Ascending aorta (tissue), 2 donors: ENCODE results near the gene SLC9A8. TPM values are rescaled to one million over a fixed set of nuclear protein-coding genes. Genes with fewer than 3 reads are reported as not detected.
"Not testable (repeated sequence)": the region's sequence is repeated elsewhere in the genome, so short reads cannot be mapped to it uniquely, and the experiment has no call there.

Experiments
- DNase-seq, 2 donors: peaks; one replicate each; pipeline ENCODE4 v3.0.0-alpha.2; 2019; ENCODE audit warnings: low spot score in 2 of 2
- H3K27ac ChIP-seq, 2 donors: fragments of 200-600 bp; sonication (generic); one replicate each; pipeline ENCODE4 v1.5.1; 2016 to 2017; ENCODE audit warnings: mild to moderate bottlenecking in 1 of 2
- H3K27me3 ChIP-seq: fragments of 200-600 bp; sonication (generic); one replicate; pipeline ENCODE4 v1.5.1; 2017
- H3K36me3 ChIP-seq, 2 donors: fragments of 200-600 bp; sonication (generic); one replicate each; pipeline ENCODE4 v1.5.1; 2016
- H3K4me1 ChIP-seq, 2 donors: fragments of 200-600 bp; sonication (generic); one replicate each; pipeline ENCODE4 v1.5.1; 2016 to 2017; ENCODE audit warnings: mild to moderate bottlenecking in 1 of 2
- H3K4me3 ChIP-seq, 2 donors: fragments of 200-600 bp; sonication (generic); one replicate each; pipeline ENCODE4 v1.5.1; 2016 to 2017; ENCODE audit warnings: mild to moderate bottlenecking in 1 of 2
- H3K9me3 ChIP-seq, 2 donors: fragments of 200-600 bp; sonication (generic); one replicate each; pipeline ENCODE4 v1.5.1; 2016
- intact Hi-C: fragments of 100-400 bp; cut with DNase I; formaldehyde crosslinking; loops from one replicate; pipeline ENCODE4 v1.15.1; 2023
- total RNA-seq: library from RNA; depleted of rRNA; stranded (reverse); fragments of >200 nt; gene quantifications from one replicate; pipeline ENCODE4 v1.1.0, GENCODE V29; 2016
- TF ChIP-seq, protein P1 (sequence below), 3 experiments: fragments of 200-600 bp in 2 of 3; fragments of 450-650 bp in 1 of 3; sonication (generic) in 2 of 3; IDR thresholded peaks; one replicate each; pipeline ENCODE4 v1.5.1; 2016 to 2019; ENCODE audit warnings: antibody characterized with exemption in 3 of 3, mild to moderate bottlenecking in 1 of 3, moderate library complexity in 1 of 3

The SLC9A8 gene
- total RNA-seq, 1 donor from 2014 or later, result 9.7 TPM

DNA sequence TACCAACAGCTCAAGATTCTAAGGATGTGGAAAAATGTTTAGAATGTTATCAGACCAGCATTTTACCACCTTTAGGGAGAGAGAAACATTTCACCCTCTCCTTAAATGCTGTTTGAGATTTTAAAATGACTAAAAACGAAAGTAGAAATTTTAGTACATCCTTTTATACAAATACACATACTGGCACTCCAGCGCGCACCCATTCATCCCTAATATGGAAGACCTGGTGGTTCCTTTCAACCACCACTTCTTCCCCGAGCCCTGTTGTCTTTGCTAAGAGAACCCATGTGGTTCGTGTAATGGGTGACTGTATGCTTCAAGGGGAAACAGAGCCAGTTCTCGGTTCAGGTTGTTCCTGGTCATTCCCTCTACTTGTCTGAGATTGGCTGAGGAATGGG, 81.4 kb downstream of the SLC9A8 start:
- peaks cover 9% of the 10 kb centered on the region in 2 donors for H3K4me1 ChIP-seq
- no peak overlapping the region for H3K4me3 ChIP-seq
- no peak for DNase-seq
- no peaks in the 10 kb centered on the region for H3K27me3 ChIP-seq
- TF ChIP-seq, protein P1, sequence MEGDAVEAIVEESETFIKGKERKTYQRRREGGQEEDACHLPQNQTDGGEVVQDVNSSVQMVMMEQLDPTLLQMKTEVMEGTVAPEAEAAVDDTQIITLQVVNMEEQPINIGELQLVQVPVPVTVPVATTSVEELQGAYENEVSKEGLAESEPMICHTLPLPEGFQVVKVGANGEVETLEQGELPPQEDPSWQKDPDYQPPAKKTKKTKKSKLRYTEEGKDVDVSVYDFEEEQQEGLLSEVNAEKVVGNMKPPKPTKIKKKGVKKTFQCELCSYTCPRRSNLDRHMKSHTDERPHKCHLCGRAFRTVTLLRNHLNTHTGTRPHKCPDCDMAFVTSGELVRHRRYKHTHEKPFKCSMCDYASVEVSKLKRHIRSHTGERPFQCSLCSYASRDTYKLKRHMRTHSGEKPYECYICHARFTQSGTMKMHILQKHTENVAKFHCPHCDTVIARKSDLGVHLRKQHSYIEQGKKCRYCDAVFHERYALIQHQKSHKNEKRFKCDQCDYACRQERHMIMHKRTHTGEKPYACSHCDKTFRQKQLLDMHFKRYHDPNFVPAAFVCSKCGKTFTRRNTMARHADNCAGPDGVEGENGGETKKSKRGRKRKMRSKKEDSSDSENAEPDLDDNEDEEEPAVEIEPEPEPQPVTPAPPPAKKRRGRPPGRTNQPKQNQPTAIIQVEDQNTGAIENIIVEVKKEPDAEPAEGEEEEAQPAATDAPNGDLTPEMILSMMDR (IDR thresholded peaks at IDR 0.05), result no peak
- H3K27ac ChIP-seq, result no peak overlapping the region
- peaks cover 3 to 6% of the 10 kb centered on the region in 2 donors for H3K36me3 ChIP-seq
- no peaks in the 10 kb centered on the region for H3K9me3 ChIP-seq
- intact Hi-C loops, result no loop called here

DNA sequence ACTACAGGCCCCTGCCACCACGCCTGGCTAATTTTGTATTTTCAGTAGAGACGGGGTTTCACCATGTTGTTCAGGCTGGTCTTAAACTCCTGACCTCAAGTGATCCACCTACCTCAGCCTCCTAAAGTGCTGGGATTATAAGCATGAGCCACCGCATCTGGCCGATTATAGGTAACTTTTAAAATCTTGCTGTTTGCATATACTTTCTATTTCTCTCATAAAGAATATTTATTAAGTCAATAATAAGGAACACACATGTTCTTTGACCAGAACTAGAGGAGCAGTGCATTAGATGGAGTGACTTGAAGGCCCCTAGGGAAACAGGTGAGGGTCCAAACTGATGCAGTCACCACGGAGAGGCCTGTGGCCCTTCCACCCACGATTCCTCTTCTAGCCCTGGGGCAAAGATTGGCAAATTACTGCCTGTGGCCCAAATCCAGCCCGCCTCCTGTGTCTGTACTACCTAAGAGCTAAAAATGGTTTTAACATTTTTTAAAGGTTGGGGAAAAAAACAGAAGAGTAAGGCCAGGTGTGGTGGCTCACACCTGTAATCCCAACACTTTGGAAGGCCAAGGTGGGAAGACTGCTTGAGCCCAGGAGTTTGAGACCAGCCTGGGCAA, 83.0 kb downstream of the SLC9A8 start:
- DNase-seq, H3K9me3 ChIP-seq, intact Hi-C loops, H3K36me3 ChIP-seq, H3K27ac ChIP-seq, H3K27me3 ChIP-seq, H3K4me3 ChIP-seq, H3K4me1 ChIP-seq: not testable (repeated sequence)

DNA sequence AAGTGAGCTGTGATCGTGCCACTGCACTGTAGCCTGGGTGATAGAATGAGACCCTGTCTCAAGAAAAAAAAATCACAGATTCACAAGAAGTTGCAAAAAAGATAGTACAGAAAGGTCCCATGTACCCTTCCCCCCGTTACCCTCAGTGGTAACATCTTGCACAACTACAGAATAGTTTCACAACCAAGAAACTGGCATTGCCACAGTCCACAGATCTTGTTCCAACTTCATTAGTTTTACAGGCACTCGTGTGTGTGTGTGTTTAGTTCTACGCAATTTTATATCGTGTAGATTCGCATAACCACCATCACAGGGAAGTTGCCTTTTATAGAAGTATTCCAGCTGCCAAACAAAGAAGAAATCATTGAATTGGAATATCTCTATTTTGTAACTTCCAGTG, 83.6 kb downstream of the SLC9A8 start:
- Histone ChIP-seq H3K9me3 (no peaks in the 10 kb centered on the region), H3K36me3 (no peaks in the 10 kb centered on the region), H3K27me3 (no peaks in the 10 kb centered on the region), H3K27ac (no peak overlapping the region), H3K4me3 (no peak overlapping the region), H3K4me1 (peaks cover 9% of the 10 kb centered on the region in 2 donors)
- TF ChIP-seq, protein P1 (IDR thresholded peaks at IDR 0.05), result no peak
- no peak for DNase-seq
- intact Hi-C loops, result no loop called here

DNA sequence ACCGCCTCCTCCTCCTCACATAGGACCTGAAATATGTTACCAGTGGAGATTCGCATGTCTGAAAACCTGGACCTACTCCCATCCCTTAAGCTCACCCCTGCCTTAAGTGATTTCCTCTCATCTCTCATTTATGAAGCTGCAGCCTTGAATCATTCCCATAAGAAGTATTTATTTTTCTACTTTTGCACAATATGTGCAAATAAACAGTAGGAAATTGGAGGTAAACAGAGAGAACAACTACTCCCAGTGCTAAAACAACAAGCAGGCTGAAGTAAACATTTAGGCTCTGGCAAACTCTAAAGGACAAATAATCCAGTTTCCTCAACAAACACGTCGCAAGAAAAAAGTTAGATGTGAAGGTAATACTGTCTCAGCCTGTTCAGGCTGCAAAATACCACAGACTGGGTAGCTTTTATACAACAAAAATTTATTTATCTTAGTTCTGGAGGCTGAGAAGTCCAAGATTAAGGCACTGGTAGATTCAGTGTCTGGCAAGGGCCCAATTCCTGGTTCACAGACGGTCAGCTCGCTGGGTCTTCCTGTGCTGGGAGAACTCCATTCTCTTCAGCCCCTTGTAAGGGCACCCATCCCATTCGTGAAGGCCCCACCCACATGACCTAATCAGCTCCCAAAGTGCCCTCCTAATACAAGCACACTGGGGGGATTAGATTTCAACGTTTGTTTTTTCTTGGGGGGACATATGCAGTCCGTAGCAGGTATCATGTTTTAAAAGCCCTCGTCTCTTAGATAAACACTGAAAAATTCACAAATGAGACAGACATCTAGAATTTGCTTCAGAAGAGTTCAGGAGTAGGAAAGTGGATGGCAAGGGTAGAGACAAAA, 87.1 kb downstream of the SLC9A8 start:
- no peaks in the 10 kb centered on the region for H3K9me3 ChIP-seq
- no peak overlapping the region for H3K27ac ChIP-seq
- intact Hi-C loops, result no loop called here
- no peak for DNase-seq
- TF ChIP-seq, protein P1 (IDR thresholded peaks at IDR 0.05), result no peak
- H3K36me3 ChIP-seq, result peaks cover 9 to 15% of the 10 kb centered on the region in 2 donors
- H3K4me1 ChIP-seq, result no peaks in the 10 kb centered on the region
- H3K27me3 ChIP-seq, result no peaks in the 10 kb centered on the region
- H3K4me3 ChIP-seq, result no peak overlapping the region

DNA sequence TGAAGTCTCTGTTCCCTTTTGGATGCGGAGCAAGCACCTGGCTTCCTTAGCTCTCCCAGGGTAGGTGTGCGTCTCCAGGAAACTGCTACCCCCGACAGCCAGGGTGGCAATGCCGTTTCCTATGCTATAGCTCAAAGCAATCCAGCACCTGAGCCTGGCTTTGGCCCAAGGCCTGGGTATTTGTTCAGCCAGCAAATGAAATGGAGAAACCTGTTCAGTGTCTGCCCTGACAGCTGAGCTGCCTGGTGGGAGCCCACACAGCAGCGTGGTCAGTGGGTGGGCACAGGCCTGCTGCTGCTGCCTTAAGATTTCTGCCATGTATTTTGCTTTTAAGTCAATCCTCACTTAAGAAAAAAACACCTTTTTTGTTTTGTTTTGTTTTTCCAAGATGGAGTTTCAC, 89.0 kb downstream of the SLC9A8 start:
- no peaks in the 10 kb centered on the region for H3K27me3 ChIP-seq
- peaks cover 28 to 34% of the 10 kb centered on the region in 2 donors for H3K36me3 ChIP-seq
- DNase-seq, result no peak
- no peaks in the 10 kb centered on the region for H3K9me3 ChIP-seq
- H3K27ac ChIP-seq, result no peak overlapping the region
- TF ChIP-seq, protein P1 (IDR thresholded peaks at IDR 0.05), result no peak
- intact Hi-C loops, result no loop called here
- no peak overlapping the region for H3K4me3 ChIP-seq
- no peaks in the 10 kb centered on the region for H3K4me1 ChIP-seq
